GM18519 (cell line): ENCODE measurements around the gene CNOT3.
A peak's percentile ranks its signal among the peaks of the same experiment; 100 is the strongest.

ENCODE experiments used
- ATAC-seq: cut with Tn5 transposase; IDR thresholded peaks from one replicate; pipeline ENCODE4 v1.9.1; 2021; ENCODE audit warnings: mild to moderate bottlenecking, moderate library complexity; ENCODE audit not compliant: unreplicated experiment, low FRiP score

Gene CNOT3

DNA sequence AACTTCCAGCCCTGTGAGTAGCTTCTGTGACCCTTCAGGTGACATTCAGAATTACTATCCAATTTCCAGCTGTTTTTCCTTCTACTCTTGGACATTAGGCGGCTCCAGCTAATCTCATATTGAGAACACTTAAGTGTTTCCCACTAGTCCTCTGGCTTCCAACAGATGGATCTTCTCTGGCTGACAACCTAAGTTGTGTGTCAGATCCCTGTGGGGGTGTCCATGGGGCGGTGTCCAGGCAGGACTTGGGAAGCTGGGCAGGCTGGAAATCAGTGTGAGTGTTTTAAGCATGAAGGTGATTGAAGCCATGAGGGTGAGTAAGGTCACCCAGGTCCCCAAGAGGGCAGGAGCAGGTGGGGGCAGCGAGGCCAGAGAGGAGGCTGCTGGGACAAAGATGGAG lies 10.1 kb downstream of the CNOT3 start:
- no peak for ATAC-seq

DNA sequence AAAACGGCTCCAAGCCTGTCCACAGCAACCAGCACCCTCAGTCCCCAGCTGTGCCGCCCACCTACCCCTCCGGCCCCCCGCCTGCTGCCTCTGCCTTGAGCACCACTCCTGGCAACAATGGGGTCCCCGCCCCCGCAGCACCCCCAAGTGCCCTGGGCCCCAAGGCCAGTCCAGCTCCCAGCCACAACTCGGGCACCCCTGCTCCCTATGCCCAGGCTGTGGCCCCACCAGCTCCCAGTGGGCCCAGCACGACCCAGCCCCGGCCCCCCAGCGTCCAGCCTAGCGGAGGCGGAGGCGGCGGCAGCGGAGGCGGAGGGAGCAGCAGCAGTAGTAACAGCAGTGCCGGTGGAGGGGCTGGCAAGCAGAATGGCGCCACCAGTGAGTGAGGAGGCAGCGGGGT lies 10.6 kb downstream of the CNOT3 start:
- no peak for ATAC-seq

DNA sequence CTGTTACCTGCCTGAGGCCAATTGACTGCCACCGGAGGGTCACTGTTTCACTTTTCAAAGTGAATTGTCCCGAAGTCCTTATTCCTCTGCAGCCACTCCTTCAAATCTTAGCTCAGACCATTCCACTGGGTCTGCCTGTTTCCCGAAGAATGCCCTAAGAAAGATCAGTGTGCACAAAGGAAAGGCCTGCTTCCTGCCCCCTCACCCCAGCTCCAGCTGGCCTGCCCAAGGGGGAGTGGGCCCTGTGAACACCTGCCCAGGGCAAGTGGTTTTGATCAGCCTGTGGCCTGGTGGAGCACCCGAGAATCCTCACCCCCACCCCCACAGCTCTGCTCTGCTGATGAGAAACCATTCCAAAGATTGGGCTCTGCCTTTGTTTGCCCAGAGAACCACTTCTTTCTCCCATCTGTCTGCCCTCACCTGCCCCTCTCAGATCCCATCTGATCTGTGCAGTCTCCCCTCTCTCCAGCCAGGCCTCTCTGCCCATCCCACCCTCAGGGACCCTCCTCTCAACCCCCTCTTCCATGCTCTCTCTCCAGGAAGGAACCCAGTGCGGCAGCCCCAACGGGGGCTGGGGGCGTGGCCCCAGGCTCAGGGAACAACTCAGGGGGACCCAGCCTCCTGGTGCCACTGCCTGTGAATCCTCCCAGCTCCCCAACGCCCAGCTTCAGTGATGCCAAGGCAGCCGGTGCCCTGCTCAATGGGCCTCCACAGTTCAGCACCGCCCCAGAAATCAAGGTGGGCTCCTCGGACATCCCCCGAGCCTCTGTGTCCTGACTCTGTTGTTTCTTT lies 11.7 kb downstream of the CNOT3 start:
- no peak for ATAC-seq

DNA sequence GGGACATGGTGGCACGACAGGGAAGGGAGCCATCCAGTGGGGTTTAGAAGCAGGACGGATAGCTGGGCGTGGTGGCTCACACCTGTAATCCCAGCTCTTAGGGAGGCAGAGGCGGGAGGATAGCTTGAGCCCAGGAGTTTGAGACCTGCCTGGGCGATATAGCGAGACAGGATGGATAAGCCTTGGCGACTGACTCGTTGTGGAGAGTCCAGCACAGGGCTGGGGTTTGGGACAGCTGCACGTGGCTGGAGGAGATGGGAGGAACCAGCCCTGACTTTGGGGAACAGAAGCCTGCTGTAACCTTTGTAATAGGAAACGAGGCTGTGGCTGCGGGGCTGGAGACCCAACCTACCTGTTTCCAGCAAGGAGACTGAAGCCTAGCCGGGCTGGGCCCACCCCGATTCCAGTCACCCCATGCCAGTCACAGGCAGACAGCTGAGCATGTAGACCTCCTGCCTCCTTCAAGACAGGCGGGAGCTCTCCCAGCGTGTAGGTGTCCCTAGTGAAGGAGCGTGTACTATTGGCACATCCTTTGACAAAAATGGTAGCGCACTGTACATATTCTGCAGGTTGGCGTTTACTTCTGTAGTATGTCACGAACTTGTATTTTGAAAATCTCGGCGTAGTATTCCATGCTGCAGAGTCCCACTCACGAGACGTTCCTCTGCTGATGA lies 13.9 kb downstream of the CNOT3 start:
- ATAC-seq, result no peak

DNA sequence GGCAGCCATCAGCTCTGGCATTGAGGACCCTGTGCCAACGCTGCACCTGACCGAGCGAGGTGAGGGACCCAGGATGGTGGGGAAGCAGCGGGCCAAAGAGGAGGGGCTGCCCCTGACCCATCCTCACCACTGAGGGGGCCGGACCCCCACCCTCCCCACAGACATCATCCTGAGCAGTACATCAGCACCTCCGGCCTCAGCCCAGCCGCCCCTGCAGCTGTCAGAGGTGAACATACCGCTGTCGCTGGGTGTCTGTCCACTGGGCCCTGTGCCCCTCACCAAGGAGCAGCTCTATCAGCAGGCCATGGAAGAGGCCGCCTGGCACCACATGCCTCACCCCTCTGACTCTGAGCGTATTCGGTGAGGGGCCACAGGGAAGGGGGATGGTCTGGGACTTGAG lies 14.7 kb downstream of the CNOT3 start:
- no peak for ATAC-seq

DNA sequence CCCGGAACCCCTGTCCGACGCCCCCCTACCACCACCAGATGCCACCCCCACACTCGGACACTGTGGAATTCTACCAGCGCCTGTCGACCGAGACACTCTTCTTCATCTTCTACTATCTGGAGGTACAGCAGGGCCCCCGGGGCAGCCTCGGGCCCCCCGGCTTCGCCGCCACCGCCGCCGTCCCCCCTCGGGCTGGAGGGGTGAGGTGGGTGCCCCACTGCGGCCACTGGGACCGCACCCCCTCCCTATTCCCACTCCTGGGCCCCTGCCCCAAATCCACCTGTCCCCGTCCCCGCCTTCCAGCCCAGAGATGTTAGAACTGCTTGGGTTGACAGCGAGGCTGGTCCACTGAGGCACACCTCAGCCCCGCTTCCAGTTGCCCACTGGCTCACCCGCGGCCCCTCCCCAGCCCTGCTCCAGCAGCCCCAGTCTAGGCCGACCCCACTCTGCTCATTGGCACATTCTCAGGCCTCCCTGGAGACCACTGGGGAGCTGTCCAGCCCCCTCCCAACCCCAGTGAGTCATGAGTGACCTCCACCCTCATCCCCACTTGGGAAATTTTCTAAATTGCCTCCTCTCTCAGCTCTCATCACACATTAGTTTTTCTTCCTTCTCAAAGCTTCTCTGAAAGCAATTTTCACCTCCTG lies 15.4 kb downstream of the CNOT3 start:
- ATAC-seq, result no peak

DNA sequence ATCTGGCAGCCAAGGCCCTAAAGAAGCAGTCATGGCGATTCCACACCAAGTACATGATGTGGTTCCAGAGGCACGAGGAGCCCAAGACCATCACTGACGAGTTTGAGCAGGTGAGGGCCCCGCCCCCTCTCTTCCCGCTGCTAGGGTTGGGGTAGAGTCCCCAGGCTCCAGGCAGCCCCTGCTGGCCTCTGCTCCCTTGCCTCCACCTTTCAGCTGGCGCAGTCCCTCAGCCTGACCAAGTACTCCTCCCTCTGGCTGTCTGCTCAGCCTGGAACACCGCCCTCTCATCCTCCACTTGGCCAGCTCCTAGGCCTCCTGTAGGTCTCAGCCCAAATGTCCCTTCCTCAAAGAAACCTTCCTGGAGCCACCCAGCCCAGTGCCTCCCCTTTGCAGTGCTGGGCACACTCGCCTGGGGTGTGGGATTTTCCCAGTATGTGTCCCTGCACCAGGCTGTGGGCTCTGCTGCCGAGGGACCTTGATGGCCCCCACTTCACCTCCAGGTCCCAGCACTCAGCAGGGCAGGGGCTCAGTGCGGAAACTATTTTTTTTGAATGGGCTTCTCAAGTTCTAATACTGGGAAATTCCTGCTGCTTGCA lies 16.3 kb downstream of the CNOT3 start:
- no peak for ATAC-seq

DNA sequence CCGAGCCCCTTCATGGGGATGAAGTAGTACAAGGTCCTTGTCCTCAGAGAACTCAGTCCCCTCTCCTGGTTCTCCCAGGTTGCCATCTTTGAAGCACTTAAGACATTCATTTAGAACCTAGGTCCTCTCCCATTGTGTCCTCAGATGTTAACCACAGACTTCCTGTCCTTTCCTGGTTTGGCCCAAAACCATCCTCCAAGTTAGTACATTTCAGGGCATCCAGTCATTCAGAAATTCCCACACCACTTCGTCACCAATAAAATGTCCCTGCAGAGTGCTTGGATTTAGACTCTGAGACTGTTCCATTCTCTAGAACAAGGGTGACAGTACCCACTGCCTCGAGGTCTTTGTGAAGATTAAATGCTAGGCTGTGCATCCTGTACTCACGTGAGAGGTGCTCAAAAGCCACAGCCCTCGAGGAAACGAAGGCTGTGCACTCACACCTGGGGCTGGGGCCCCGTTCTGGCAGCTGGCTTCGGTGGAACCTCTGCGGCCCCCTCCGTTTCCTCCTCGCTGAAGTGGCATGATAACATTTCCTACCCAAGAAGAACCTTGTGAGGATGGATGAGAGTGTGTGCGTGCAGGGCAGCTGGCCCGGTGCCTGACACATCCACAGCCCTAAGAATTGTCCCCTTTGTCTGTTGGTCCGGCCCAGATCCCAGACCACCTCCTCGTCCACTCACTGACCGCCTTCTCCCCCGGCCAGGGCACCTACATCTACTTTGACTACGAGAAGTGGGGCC lies 17.2 kb downstream of the CNOT3 start:
- ATAC-seq, result no peak

DNA sequence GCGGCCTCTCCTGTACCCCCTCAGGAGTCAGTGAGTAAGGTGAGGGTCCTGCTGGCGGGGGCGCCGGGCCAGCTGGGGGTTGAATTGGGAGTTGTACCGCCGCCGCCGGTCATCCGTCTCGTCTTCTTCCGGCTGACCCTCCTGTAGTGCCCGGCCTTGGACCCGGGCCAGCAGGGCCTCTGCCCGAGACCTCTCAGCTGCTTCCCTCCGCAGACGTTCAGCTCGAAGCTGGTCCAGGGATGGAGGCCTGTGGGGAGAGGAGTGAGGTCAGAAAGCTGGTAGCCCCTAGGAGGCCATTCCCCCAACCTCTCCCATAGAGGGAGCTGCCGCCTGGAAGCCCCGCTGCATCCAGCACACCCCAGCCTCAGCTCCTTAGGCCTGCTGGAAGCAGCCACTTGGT lies 18.1 kb downstream of the CNOT3 start:
- no peak for ATAC-seq

DNA sequence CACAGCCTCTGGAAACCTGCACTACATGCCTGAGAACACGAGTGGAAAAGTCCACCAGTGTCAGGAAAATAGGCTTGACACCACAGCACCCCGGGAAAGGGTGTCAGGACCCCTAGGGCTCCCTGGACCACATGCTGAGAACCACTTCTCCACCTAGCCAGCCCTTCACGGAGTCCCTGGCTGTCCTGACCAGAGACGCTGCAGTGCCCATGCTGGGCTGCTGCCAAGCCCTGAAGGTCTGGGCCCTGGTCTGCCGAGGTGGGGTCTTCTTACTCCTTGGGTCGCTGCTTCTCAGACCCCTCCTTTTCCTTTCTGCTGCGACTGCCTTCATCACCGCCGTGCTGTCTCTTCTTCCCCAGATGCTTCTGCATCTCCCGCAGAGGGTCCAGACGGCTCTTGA lies 18.9 kb downstream of the CNOT3 start:
- no peak for ATAC-seq

DNA sequence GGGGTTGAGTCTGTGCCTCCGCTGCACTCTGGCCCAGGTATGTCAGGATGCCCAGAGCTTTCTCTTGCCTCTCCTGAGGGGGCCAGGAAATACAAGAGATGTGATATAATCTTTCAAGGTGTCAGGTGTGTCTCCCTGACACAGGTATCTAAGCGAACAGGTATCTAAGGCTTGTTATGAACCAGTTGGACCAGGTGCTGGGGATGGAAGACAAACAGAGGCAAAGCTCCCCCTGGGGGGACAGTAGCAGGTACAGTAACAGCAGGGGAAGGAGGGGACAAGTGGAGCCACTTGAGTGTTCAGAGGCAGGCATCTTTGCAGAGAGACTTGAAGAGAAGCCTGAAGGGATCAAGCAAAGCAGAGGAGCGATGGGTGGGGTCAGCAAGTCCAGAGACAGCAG lies 19.4 kb downstream of the CNOT3 start:
- ATAC-seq, result no peak

DNA sequence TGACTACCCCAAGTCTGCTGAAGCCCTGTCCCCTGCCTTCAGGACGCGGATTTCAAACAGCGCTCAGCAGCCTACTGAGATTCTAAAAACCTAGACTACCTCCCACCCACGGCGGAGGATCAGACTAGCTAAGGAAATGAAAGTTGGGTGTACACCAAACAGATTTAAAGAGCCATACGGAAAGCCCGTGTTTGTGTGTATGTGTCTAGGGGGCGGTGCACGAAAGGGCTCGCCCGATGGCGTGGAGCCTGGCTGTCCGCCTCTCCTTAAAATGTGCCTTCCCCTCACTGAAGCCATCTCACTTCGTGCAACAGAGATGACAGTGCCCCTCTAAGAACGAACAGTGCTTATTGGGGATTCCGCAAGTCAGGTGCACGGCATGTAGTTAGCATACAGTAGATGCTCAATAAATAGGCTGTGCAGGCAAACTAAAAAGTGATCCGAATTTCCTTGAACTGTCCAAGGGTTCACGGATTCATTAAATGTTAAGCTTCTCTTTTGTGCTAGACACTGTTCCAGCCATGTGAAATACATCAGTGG lies 21.3 kb downstream of the CNOT3 start:
- no peak for ATAC-seq

DNA sequence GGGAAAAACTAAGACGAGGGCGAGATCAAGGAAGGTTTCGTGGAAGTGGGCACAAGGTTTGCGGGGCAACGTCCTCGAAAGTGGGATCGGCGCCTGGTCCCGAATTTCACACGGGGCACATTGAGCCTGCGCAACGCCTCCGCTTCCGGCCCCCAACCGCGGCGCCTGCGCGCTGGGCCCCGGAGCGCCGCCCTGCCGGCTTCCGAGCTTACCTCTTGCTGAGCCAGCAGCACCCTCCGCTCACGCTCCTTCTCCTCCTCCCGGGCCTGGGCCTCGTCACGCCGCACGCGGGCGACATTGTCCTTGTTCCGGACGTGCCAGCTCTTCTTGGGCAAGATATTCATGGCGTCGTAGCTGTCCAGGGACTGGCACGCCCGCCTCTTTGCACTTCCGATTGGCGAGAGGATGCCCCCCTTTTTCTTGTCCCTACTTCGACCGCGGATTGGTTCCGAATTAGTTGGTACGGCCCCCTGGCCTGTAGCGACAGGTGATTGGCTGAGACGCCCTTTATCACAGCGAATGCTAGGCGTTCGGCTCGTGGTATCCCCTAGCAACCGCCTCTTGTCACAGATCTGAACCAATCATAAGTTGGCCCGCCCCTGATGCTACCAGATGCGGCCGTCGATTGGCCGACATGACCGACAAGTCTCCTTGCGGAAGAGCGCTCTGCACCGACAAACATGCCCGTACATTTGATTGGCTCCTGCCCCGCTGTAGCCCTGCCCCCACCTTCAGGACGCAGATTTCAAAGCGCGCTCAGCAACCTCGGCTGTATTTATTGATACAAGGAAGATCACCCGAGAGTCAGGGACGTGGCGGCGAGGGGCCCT lies 22.0 kb downstream of the CNOT3 start, which contains the start of gene LENG1:
TSS of gene LENG1 (minus strand) at position 370 of the 830 bp plus-strand sequence. CDS start at position 344, 26 bp downstream.
- ATAC-seq, result peak; percentile 88

DNA sequence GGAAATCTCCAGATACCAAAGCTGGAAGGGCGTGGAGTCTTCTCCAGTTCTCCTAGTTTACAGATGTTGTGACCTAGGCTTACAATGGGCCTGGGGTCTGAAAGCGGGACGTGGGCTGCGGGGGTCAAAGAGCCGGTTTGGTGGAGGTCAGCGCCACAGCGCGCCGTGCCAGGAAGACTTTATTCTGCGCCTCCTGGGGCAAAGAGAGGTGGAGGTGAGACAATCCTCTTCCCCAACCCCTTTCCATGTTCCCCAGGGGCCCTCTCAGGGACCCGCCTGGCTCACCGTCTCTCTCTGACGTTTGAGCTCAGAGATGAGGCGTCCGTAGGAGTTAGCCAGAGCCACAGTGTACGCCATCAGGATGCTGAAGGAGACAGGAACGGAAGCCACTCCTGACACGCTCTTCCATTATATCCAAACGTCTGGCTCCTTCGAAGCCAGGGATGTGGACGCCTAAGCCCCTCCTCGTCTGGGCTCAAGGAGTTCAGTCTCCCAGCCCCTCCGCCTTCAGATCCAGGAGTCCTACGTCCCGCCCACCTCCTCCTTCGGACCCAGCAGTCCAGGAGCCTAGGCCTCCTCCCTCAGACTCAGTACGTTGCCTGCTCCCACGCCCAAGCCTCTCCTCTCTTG lies 22.7 kb downstream of the CNOT3 start:
- ATAC-seq, result no peak

DNA sequence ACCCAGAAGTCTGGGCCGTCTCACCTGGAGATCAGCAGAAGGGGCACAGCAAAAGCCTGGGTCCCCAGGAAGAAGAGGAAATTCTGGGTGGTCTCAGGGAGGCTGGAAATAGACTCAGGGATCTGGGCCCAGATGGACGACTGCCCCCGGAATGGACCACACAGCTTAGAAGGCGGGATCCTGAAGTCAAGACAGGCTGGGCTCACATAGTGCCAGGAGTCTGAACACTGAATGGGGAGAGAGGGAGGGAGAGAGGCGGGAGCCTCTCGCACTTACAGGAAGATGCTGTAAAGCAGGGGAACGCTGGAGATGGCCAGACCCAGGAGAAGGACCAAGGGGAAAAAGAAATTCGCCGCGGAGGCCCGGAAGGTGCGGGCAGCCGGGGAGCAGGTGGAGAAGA lies 23.3 kb downstream of the CNOT3 start:
- ATAC-seq, result no peak

DNA sequence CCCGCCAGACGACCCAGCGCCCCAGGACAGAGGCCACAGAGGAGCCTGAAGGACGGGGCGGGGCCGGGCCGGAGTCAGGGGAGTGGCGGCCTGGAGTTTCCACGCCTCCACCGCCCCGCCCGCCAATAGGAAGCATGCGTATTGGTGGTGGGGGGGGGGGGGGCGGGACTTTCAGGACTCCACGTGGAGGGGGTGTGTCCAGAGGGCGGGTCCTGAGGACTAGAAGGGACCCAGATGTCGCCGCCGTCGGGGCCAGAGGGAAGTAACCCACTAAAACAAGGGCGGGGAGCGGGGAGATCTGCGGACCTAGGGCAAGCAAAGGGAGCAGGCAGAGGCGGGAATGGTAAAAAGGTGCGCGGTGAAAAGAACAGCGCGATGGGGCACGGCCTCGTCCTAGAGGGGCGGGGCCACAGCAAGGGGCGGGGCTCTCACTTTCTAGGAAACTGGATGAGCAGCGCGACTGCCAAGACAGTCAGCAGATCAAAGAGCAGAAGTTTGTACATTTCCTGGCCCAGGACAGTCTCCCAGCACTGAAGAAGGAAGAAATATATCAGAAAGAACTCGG lies 24.8 kb downstream of the CNOT3 start:
- ATAC-seq, result no peak

DNA sequence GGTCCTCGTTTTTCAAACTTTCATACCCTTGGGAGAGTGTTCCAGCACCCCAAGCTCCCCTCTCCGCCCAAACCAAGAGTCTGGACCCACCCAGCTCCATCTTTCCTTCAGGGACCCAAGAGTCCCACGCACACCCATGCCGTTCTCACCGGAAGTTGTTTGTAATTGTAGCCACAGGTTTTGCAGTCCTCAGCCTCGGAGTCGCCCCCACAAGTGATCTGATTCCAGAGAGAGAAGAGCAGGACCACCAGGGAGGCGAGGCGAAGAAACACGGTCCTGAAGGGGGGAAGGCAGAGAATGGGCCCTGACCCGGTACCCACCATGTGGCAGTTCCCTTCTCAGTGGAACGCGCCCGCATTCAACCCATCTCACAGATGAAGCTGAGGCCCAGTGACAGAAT lies 25.3 kb downstream of the CNOT3 start:
- ATAC-seq, result no peak

DNA sequence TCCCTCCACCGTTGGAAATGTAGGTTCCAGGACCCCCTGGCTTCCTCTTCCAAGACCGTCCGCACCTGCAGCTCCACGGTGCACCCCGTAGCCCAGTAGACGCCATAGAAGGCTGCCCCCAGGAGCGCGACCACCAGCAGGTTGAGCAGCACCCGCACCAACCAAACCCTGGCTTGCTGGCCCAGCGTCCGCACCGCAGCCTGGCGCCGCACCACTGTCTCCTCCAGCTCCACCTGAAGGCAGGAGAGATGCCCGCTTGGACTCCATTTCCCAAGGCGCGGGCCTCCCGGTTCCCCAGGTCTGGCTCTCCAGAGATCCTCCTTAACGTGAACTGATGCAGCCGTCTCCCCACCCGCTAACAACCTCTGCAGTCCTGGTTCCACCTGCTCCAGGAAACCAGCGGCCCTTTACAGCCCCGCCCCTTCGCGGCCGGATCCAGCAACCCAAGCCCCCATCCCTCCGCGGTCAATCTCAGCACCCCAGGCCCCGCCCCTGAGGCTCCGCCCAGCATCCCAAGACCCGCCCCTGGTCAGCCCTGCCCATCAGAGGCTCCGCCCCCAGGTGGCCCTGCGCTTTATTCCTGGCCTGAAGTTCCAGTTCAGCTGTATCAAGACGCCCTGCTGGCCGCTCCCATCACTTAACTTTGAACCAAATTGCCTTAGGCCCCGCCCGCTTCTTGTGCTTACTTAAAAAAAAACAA lies 27.0 kb downstream of the CNOT3 start:
- no peak for ATAC-seq
